SJCRH30 (cell line): ENCODE results near the gene DCX. TPM values are rescaled to one million over a fixed set of nuclear protein-coding genes. Genes with fewer than 3 reads are reported as not detected.

ENCODE experiments used
- DNase-seq, 2 experiments: peaks; one replicate each; pipeline ENCODE4 v3.0.0-alpha.2; 2015 to 2020
- H3K27ac ChIP-seq: fragments of 250-450 bp; sonication (Bioruptor Pico); 2 replicates; pipeline ENCODE4 v1.5.1; 2020; ENCODE audit warnings: mild to moderate bottlenecking, moderate library complexity
- H3K27me3 ChIP-seq: fragments of 250-450 bp; sonication (Bioruptor Pico); 2 replicates; pipeline ENCODE4 v1.5.1; 2020; ENCODE audit warnings: mild to moderate bottlenecking, moderate library complexity
- H3K36me3 ChIP-seq: fragments of 250-450 bp; sonication (Bioruptor Pico); 2 replicates; pipeline ENCODE4 v1.5.1; 2020; ENCODE audit warnings: mild to moderate bottlenecking, moderate library complexity
- H3K4me1 ChIP-seq: fragments of 250-450 bp; sonication (Bioruptor Pico); 2 replicates; pipeline ENCODE4 v1.5.1; 2020; ENCODE audit warnings: mild to moderate bottlenecking, moderate library complexity
- H3K4me3 ChIP-seq: fragments of 250-450 bp; sonication (Bioruptor Pico); 2 replicates; pipeline ENCODE4 v1.5.1; 2020; ENCODE audit warnings: mild to moderate bottlenecking, moderate library complexity
- H3K9me3 ChIP-seq: fragments of 250-450 bp; sonication (Bioruptor Pico); replicated peaks from 2 replicates; pipeline ENCODE4 v1.5.1; 2020; ENCODE audit warnings: mild to moderate bottlenecking, moderate library complexity
- total RNA-seq: library from RNA; depleted of rRNA; stranded (reverse); fragments of >200 nt; shearing (Covaris generic); gene quantifications from 2 replicates; pipeline ENCODE4 v1.2.3, GENCODE V29; 2014; rRNA removed

The DCX gene
- total RNA-seq, 1 experiment from 2014 or later = 115 TPM

DNA sequence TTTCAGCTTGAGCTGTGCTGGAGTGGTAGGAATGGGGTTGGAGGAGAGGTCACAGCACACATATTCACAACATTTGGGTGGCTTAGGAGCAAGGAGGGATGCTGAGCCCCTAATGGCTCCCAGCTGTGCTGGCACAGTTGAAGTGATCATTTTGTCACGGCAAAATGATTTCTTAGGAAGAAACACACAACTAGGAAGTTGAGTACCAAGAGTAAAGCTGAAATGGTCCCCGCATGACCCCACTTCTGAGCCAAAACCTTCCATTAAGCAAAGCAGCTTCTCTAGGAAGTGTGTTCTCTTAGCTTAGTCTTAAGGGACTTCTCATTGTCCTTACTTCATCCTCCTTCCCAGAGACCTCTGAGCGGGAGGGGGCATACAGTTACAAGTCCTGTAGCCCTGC lies 154.3 kb downstream of the DCX start:
- Histone ChIP-seq H3K27ac (no peak overlapping the region), H3K4me1 (peaks cover 26% of the 10 kb centered on the region), H3K9me3 (peaks cover 17% of the 10 kb centered on the region), H3K36me3 (peaks cover 5% of the 10 kb centered on the region; the same call in 1 of the 2 replicates), H3K4me3 (no peak overlapping the region), H3K27me3 (no peaks in the 10 kb centered on the region)
- DNase-seq = no peak

DNA sequence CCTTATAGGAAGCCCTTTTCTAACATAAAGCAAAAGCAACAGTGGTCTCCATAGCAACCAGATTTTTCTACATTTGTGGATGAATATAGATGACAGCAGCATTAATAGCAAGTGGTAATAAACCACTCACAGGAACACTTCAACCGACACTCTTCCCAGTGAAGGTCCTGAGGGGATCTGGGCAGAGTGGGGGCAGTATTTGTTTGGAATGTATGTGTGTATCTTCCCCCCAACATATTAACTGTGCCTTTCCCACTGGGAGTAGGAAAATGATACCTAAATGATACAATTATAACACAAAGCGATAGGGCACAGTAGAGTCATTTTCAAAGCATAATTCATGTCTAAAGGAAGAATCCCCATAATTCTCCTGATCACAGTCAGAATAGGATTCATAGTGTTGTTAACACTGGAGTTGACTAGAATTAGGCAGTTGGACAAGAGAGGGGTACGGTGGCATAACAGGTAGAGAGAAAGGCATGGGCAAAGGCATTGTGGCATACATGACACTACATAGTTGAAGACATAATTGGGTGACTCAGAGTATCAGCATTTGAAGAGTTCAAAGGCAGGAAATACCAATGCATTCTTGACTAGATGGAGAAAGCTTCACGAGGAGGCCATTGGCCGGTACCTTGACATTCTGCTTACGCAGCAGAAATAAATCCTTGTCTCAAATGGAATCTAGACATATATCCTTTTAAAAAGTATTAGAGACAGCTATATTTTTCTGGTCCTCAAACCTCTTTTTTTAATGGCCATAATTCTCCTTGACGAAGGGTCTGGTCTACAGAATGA lies 156.9 kb downstream of the DCX start:
- no peak overlapping the region for H3K27ac ChIP-seq
- peak in 1 of 2 experiments; percentile 31 for DNase-seq
- H3K27me3 ChIP-seq = no peaks in the 10 kb centered on the region
- peaks cover 21% of the 10 kb centered on the region for H3K4me1 ChIP-seq
- H3K4me3 ChIP-seq = no peak overlapping the region
- H3K9me3 ChIP-seq = peaks cover 17% of the 10 kb centered on the region
- H3K36me3 ChIP-seq = peaks cover 4% of the 10 kb centered on the region; the same call in 1 of the 2 replicates

DNA sequence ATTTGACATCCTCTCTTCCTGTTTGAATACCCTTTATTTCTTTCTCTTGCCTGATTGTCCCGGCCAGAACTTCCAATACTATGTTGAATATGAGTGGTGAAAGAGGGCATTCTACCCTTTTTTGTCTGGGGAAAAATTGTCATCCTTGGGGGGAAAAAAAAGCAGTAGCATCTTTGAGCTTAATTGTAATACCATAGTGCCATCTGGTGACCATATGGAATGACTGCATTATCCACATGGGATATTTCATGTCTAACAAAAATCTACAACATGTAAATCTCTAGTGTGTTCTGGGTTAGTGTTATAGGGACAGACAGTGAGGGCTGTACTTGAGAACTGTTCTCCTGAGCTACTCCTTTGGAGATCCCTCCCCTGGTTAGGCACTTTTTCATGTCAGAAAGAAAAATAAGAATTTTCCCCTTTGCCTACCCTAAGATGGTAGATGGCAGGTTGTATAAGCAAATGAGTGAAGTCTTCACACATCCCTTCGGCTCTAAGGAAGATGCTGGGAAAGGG lies 167.7 kb downstream of the DCX start:
- peak; percentile 21 to 83 for DNase-seq
- Histone ChIP-seq H3K27me3 (no peaks in the 10 kb centered on the region), H3K4me1 (0 out of 2 replicates have a peak, but pooled peaks cover 6% of the 10 kb centered on the region), H3K9me3 (no peaks in the 10 kb centered on the region), H3K4me3 (no peak overlapping the region), H3K36me3 (peaks cover 6% of the 10 kb centered on the region; the same call in 1 of the 2 replicates), H3K27ac (0 out of 2 replicates have a peak overlapping the region, but pooled peaks have one; percentile 3)

Other genes starting within 250 kb of the DCX start
- gene CAPN6, start 141.7 kb downstream of the DCX start, total RNA-seq = 123 and 126 TPM in 2 replicates
- 0.04 TPM in 1 of 2 replicates, not detected in the other for gene SERTM2, start 99.5 kb upstream of the DCX start, total RNA-seq